Keratinocyte (primary cell): ENCODE results near the gene MAPK1.

Experiments
- CTCF ChIP-seq, 3 experiments: IDR thresholded peaks in 1 of 3; conservative IDR thresholded peaks in 1 of 3; optimal IDR thresholded peaks in 1 of 3; 2 replicates in 2 of 3; 3 replicates in 1 of 3; pipeline versions ENCODE3 to v1.5.1; 2011; ENCODE audit warnings: low read length in 3 of 3, mild to moderate bottlenecking in 3 of 3, moderate library complexity in 2 of 3, control low read depth in 1 of 3, inconsistent platforms in 1 of 3; ENCODE audit not compliant: insufficient read depth in 2 of 3; ENCODE audit errors: extremely low read depth in 1 of 3
- EZH2 ChIP-seq: IDR thresholded peaks from one replicate; pipeline ENCODE4 v1.6.1; 2012; ENCODE audit warnings: inconsistent platforms, mild to moderate bottlenecking, low read length, moderate library complexity

GRCh38 chr22:21807544-21808529 is 59.6 kb downstream of the MAPK1 start:
- TF ChIP-seq CTCF (optimal IDR thresholded peaks at IDR 0.05 in 1 of 3, IDR thresholded peaks at IDR 0.05 in 1 of 3, conservative IDR thresholded peaks at IDR 0.05 in 1 of 3; ENCODE audit: extremely low read depth in 1 of 3, insufficient read depth in 2 of 3, low read length in 3 of 3) (no peak), EZH2 (no peak)
